Duodenal mucosa (tissue), 2 donors: ENCODE measurements around the gene COLEC12.

ENCODE experiments used
- H3K27ac ChIP-seq: one replicate; pipeline ENCODE4 v1.7.0; 2013; ENCODE audit warnings: low read depth, low read length
- H3K27me3 ChIP-seq, 2 donors: one replicate each; pipeline ENCODE4 v1.7.0; 2013; ENCODE audit warnings: low read length in 2 of 2, control low read depth in 1 of 2; ENCODE audit not compliant: insufficient read depth in 2 of 2, control insufficient read depth in 1 of 2
- H3K36me3 ChIP-seq, 2 donors: one replicate each; pipeline ENCODE4 v1.7.0; 2013; ENCODE audit warnings: low read length in 2 of 2, control low read depth in 1 of 2; ENCODE audit not compliant: insufficient read depth in 2 of 2, control insufficient read depth in 1 of 2
- H3K4me1 ChIP-seq, 2 donors: one replicate each; pipeline ENCODE4 v1.7.0; 2013; ENCODE audit warnings: low read length in 2 of 2, control low read depth in 1 of 2; ENCODE audit not compliant: insufficient read depth in 2 of 2, control insufficient read depth in 1 of 2
- H3K4me3 ChIP-seq, 2 donors: one replicate each; pipeline ENCODE4 v1.7.0; 2013; ENCODE audit warnings: low read length in 2 of 2, low read depth in 1 of 2
- H3K9ac ChIP-seq, 2 donors: one replicate each; pipeline ENCODE4 v1.7.0; 2013; ENCODE audit warnings: low read length in 2 of 2, low read depth in 1 of 2
- H3K9me3 ChIP-seq, 2 donors: one replicate each; pipeline ENCODE4 v1.7.0; 2013; ENCODE audit warnings: low read length in 2 of 2, control low read depth in 1 of 2; ENCODE audit not compliant: control insufficient read depth in 1 of 2

COLEC12 gene

GRCh38 chr18:352438-352837, 148.1 kb downstream of the COLEC12 start:
- no peaks in the 10 kb centered on the region for H3K9me3 ChIP-seq
- H3K27me3 ChIP-seq, result no peaks in the 10 kb centered on the region
- no peak overlapping the region for H3K9ac ChIP-seq
- no peaks in the 10 kb centered on the region for H3K4me1 ChIP-seq
- no peaks in the 10 kb centered on the region for H3K36me3 ChIP-seq
- H3K4me3 ChIP-seq, result no peak overlapping the region
- no peak overlapping the region for H3K27ac ChIP-seq

GRCh38 chr18:350953-351572, 149.4 kb downstream of the COLEC12 start:
- Histone ChIP-seq H3K27ac (no peak overlapping the region), H3K27me3 (no peaks in the 10 kb centered on the region), H3K9ac (no peak overlapping the region), H3K4me3 (no peak overlapping the region), H3K4me1 (no peaks in the 10 kb centered on the region), H3K9me3 (no peaks in the 10 kb centered on the region), H3K36me3 (no peaks in the 10 kb centered on the region)

GRCh38 chr18:346600-346999, 153.9 kb downstream of the COLEC12 start:
- no peak overlapping the region for H3K4me3 ChIP-seq
- no peak overlapping the region for H3K27ac ChIP-seq
- no peak overlapping the region for H3K9ac ChIP-seq
- no peaks in the 10 kb centered on the region for H3K36me3 ChIP-seq
- H3K4me1 ChIP-seq, result no peaks in the 10 kb centered on the region
- H3K27me3 ChIP-seq, result no peaks in the 10 kb centered on the region
- no peaks in the 10 kb centered on the region for H3K9me3 ChIP-seq

GRCh38 chr18:341102-341501, 159.4 kb downstream of the COLEC12 start:
- H3K27ac ChIP-seq, result no peak overlapping the region
- no peak overlapping the region for H3K4me3 ChIP-seq
- no peak overlapping the region for H3K9ac ChIP-seq
- H3K9me3 ChIP-seq, result no peaks in the 10 kb centered on the region
- no peaks in the 10 kb centered on the region for H3K27me3 ChIP-seq
- H3K4me1 ChIP-seq, result no peaks in the 10 kb centered on the region
- H3K36me3 ChIP-seq, result no peaks in the 10 kb centered on the region

GRCh38 chr18:340044-340443, 160.5 kb downstream of the COLEC12 start:
- Histone ChIP-seq H3K9me3 (no peaks in the 10 kb centered on the region), H3K27me3 (no peaks in the 10 kb centered on the region), H3K27ac (no peak overlapping the region), H3K9ac (no peak overlapping the region), H3K36me3 (no peaks in the 10 kb centered on the region), H3K4me1 (no peaks in the 10 kb centered on the region), H3K4me3 (no peak overlapping the region)

- Histone ChIP-seq H3K4me1 (no peaks in the 10 kb centered on the region), H3K9me3 (no peaks in the 10 kb centered on the region), H3K36me3 (no peaks in the 10 kb centered on the region), H3K9ac (no peak overlapping the region), H3K27me3 (no peaks in the 10 kb centered on the region), H3K4me3 (no peak overlapping the region), H3K27ac (no peak overlapping the region)
Observed at GRCh38 chr18:339200-339599, 161.3 kb downstream of the COLEC12 start.

GRCh38 chr18:336713-337112, 163.8 kb downstream of the COLEC12 start:
- H3K36me3 ChIP-seq, result no peaks in the 10 kb centered on the region
- H3K27me3 ChIP-seq, result no peaks in the 10 kb centered on the region
- peaks cover 0 to 9% of the 10 kb centered on the region in 2 donors for H3K4me1 ChIP-seq
- H3K9me3 ChIP-seq, result no peaks in the 10 kb centered on the region
- H3K4me3 ChIP-seq, result no peak overlapping the region
- H3K9ac ChIP-seq, result no peak overlapping the region
- no peak overlapping the region for H3K27ac ChIP-seq

- Histone ChIP-seq H3K9me3 (no peaks in the 10 kb centered on the region), H3K4me3 (no peak overlapping the region), H3K27ac (no peak overlapping the region), H3K4me1 (peaks cover 0 to 10% of the 10 kb centered on the region in 2 donors), H3K27me3 (no peaks in the 10 kb centered on the region), H3K9ac (no peak overlapping the region), H3K36me3 (no peaks in the 10 kb centered on the region)
Observed at GRCh38 chr18:335733-336132, 164.8 kb downstream of the COLEC12 start.

- Histone ChIP-seq H3K9me3 (no peaks in the 10 kb centered on the region), H3K9ac (no peak overlapping the region), H3K36me3 (no peaks in the 10 kb centered on the region), H3K4me1 (peaks cover 0 to 10% of the 10 kb centered on the region in 2 donors), H3K4me3 (no peak overlapping the region), H3K27me3 (no peaks in the 10 kb centered on the region), H3K27ac (no peak overlapping the region)
Observed at GRCh38 chr18:334575-335132, 165.8 kb downstream of the COLEC12 start.

GRCh38 chr18:332721-333510, 167.6 kb downstream of the COLEC12 start:
- Histone ChIP-seq H3K4me3 (no peak overlapping the region), H3K36me3 (no peaks in the 10 kb centered on the region), H3K4me1 (peaks cover 0 to 10% of the 10 kb centered on the region in 2 donors), H3K27me3 (no peaks in the 10 kb centered on the region), H3K9ac (no peak overlapping the region), H3K9me3 (no peaks in the 10 kb centered on the region), H3K27ac (no peak overlapping the region)
